Left forelimb (tissue), 1 donor: Measurements from ENCODE around the gene DPEP1.
"Not testable (repeated sequence)": the region's sequence is repeated elsewhere in the genome, so short reads cannot be mapped to it uniquely, and the experiment has no call there.

Source experiments
- DNase-seq: peaks from one replicate; pipeline ENCODE4 v3.0.0-alpha.2; 2018; ENCODE audit warnings: low spot score

DPEP1 gene

DNA sequence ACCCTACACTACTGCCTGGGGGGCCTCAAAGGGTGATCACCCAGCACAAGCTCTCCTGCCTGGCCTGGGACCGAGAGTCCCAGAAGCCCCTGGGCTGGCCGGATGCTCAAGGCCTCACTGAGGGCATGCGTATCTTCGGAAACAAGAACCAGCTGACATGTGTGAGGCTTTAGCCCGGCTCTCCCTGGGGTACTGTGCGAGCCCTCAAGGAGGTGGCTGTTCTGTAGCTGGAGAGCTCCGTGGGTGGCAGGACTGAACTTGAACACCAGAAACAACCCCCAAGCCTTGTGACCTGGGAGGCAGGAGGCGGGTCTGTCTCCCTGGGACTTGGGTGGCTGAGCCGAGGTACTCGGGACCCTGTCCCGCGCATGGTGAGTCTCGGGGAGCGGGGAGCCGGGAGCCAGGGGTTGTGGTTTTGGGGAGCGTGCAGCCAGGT lies 7.0 kb downstream of the DPEP1 start:
- DNase-seq = no peak

GRCh38 chr16:89621136-89621697 lies 7.8 kb downstream of the DPEP1 start:
- no peak for DNase-seq

GRCh38 chr16:89621698-89622409 lies 8.4 kb downstream of the DPEP1 start:
- DNase-seq = no peak

DNA sequence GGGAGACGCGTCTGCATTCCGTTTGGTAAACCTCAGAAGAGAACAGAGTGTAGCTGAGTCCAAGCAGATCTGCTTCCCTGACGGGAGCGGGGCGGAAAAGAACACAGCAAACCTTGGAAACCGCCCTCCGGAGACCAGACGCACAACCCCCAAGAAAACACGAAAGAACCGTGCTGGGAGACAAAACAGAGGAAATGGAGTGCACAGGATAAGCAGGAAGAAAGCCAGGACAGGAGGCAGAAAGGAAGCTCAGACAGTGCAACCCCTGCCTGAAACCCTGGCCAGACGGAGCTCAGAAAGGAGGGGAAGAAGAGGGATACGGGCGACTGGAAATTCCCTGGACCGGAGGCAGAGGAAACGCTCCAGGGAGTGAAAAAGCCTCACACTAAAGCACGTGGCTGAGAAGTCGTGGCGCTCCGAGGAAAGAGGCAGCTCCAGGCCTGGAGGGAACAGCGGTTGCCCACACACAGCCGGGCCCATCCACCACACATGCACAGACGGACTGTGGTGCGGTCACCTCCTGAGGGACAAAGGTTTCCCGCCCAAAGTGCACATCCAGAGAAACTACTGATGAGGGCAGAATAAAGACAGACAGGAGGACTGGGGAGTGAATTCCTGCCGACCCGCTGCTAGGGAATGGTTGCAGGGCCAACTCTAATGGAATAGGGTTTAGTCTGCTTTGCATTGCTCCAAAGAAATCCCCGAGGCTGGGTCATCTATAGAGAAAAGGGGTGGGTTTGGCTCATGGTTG lies 10.2 kb downstream of the DPEP1 start:
- no peak for DNase-seq

GRCh38 chr16:89624777-89625761 lies 11.6 kb downstream of the DPEP1 start:
- no peak for DNase-seq

DNA sequence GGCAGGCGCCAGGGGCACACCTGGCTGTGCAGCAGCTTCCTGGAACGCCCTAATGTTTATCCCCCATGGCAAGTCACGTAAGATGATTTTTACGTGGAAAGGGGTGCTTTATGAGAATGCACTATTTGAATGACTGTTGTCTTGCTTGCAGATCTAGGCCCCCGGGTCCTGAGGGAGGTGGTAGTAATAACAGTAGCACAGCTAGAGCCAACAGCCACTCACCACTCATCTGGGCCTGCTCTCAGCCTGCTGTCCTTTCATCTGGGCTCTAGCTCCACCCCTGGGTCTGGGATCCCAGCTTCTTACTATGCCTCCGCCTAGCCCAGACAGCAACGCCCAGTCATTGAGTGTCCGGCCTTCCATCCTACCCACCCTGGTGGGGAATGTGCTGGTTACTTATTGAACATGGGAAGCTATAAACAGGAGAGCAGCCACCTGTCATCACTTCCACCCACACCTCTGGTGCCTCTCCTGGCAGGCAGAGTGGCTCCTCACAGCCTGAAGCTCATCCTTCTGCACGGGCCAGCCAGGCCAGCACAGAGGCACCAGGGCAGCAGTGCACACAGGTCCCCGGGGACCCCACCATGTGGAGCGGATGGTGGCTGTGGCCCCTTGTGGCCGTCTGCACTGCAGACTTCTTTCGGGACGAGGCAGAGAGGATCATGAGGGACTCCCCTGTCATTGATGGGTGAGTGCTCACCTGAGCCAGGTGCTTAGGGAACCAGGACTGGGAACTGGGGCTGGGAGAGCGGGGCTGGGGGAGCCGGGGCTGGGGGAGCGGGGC lies 16.6 kb downstream of the DPEP1 start:
- no peak for DNase-seq

DNA sequence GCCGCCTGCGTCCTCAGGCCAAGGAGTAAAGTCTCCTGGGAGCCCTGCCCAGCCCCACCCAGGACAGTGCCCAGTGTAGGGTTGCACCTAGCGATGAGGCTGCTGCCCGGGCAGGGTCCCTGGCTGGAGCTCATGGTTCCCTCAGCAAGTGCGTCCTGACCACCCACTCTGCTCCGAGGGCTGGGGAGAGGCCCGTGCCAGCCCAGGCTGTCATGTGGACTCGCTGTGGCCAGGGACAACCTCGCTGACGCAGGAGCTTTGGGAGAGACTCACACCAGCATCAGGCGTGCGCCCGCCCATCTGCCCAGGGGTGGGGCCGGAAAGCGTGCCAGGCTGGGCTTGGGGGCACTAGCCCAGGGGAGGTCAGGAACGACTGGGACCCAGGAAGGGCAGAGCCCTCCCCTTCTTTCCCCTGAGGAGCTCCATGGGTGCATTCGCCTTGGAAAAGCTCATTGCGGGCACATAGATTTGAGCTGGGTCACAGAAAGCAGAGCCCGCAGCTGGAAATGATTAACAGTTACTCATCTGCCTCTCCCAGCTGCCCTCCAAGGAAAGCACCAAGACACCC lies 19.7 kb downstream of the DPEP1 start:
- no peak for DNase-seq

DNA sequence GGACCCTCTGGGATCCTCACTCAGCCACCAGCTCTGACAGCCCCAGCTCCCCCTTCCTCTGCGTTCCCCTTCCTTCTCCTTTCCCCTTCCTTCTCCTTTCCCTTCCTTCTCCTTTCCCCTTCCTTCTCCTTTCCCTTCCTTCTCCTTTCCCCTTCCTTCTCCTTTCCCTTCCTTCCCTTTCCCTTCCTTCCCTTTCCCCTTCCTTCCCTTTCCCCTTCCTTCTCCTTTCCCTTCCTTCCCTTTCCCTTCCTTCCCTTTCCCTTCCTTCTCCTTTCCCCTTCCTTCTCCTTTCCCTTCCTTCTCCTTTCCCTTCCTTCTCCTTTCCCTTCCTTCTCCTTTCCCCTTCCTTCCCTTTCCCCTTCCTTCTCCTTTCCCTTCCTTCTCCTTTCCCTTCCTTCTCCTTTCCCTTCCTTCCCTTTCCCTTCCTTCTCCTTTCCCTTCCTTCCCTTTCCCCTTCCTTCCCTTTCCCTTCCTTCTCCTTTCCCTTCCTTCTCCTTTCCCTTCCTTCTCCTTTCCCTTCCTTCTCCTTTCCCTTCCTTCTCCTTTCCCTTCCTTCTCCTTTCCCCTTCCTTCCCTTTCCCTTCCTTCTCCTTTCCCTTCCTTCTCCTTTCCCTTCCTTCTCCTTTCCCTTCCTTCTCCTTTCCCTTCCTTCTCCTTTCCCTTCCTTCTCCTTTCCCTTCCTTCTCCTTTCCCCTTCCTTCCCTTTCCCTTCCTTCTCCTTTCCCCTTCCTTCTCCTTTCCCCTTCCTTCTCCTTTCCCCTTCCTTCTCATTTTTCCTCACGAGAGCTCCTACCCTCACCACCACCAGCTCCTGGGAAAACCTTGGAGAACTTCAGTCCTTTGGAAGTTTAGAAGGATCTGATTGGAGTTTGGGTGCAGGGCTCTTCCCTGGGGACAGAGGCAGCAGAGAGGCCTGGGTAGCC lies 21.3 kb downstream of the DPEP1 start:
- not testable (repeated sequence) for DNase-seq

DNA sequence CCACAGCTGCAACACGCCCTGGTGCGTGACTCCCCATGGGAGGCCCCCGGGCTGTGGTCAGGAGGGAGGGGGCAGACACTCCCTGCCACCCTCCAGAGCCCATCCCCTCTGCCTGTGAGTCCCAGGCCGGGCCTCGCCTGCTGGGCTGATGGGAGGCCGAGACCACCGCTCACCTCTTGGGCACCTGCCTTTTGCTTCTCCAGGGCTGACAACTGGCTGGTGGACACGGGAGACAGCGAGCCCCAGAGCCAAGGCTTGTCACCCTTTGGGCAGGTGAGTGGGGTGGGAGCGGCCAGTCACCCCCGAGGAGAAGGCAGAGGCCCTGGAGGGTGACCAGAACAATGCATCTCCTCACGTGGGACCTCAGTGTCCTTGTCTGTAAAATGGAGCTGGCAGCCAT lies 23.2 kb downstream of the DPEP1 start:
- no peak for DNase-seq

GRCh38 chr16:89637379-89637778 lies 23.9 kb downstream of the DPEP1 start:
- no peak for DNase-seq

DNA sequence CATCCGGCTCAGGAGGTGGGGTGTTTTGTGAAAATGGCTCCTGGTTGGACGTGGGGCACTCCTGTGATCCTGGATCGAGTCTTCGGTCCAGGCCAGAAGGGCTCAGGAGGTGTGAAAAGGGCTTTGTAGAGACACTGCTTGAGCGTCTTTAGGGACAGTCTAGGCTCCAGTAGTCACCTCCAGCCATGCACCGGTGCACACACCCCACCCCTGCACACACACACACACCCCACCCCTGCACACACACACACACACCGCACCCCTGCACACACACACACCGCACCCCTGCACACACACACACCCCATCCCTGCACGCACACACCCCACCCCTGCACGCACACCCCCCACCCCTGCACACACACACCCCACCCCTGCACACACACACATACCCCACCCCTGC lies 25.0 kb downstream of the DPEP1 start:
- DNase-seq = no peak

GRCh38 chr16:89639385-89639784 lies 25.9 kb downstream of the DPEP1 start:
- DNase-seq = no peak

GRCh38 chr16:89641458-89642119 lies 28.1 kb downstream of the DPEP1 start:
- DNase-seq = no peak

DNA sequence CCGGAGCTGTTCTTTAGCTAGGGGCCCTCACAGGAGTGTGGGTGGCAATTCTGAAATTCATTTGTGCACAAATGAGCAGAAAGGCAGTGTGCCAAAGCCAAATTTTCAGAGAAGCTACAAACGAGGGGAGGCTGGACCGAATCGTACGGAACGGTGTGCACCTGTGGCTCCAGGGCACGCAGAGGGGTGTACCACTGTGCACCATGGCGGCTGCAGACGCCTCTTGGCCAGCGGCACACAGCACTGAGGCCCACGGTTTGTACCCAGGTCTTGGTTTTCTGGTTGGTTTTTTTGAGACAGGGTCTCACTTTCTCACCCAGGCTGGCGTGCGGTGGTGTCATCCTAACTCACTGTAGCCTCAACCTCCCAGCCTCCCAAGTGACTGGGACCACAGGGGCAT lies 29.1 kb downstream of the DPEP1 start:
- no peak for DNase-seq

DNA sequence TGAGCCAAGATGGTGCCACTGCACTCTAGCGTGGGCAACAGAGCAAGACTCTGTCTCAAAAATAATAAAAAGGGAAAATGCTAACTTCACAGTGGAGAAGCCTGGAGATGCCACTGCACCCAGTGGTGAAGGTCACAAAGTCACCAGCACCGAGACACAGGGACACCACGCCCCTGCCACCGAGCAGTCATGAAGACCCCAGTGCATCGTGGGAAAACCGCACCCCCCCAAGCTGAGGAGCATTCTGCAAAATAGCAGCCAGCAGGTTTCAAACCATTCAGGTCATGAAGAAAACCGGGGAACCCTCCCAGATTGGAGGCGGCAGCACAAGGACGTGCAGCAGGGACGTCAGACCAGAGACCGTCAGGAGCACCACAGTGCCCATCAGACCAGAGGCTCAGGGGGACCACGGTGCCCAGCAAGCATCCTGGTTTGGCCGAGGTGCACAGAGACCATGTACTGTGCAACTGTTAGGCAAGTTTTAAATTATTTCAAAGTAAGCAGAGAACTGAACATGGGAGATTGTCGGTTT lies 30.4 kb downstream of the DPEP1 start:
- DNase-seq = no peak

DNA sequence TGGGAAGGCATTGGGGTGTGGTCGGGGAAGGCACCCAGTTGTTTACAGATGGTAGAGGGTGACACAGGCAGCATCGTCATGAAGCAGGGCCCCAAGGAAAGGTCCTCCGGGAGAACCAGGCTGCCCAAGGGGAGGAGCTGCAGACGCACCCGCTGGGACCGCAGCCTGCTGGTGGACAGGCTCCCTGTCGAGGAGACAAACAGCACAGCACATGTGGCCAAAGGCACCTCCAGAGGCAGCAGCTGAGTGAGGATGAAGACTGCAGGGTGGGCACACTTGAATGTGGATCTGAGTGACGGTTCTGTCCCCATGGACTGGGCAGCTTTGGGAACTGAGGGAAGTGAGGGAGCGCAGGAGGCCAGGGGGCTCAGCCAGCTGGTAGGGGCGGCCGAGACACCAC lies 31.7 kb downstream of the DPEP1 start:
- no peak for DNase-seq

DNA sequence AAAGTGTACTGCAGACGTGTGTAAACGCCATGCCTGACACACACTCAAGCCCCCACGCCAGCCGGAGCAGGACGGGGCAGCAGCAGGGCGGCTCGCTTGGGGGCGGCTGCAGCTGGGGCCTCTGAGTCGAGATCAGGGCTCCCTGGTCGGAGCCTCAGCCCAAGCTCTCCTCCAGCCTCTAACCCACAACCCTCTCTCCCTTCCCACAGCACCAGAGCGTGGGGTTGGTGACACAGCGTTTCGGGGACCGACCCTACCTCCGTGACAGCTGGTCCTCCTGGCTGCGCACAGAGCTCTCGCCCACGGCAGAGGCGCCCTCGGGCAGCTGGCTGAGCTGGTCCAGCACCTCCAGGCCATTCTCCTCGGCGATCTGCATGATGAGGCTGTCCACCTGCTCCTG lies 32.8 kb downstream of the DPEP1 start:
- DNase-seq = no peak

DNA sequence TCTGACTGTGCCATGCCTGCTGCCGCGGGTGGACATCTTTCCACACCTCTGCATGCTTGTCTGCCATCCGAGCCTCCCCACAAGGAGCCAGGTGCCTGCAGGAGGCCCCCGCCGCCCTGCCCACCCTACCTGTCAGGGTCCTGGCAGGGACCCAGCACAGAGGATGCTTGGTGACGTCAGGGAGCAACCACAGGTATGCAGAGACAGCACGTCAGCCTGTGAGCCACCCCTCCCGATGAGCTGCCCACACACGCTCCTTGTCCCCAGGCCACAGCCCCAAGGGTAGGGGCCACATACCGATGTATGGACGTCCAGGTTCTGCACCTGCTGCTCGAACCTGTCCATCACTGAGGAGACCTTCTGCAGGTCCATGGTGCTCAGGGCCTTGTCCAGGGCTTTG lies 33.5 kb downstream of the DPEP1 start:
- no peak for DNase-seq

- DNase-seq = no peak
These were observed 38.1 kb downstream of the DPEP1 start for GRCh38 chr16:89651584-89651983.
